HG03520 (cell line): Measurements from ENCODE around the gene VSIG4.
"Not testable (repeated sequence)": the region's sequence is repeated elsewhere in the genome, so short reads cannot be mapped to it uniquely, and the experiment has no call there.

Experiments
- ATAC-seq: cut with Tn5 transposase; IDR thresholded peaks from one replicate; pipeline ENCODE4 v1.9.1; 2021; ENCODE audit warnings: mild to moderate bottlenecking, moderate library complexity; ENCODE audit not compliant: unreplicated experiment

Gene VSIG4

GRCh38 chrX:65985922-65986588, 53.8 kb downstream of the VSIG4 start:
- ATAC-seq = peak; percentile 65

GRCh38 chrX:65985211-65985610, 54.7 kb downstream of the VSIG4 start:
- ATAC-seq = no peak

- ATAC-seq = not testable (repeated sequence)
Observed at GRCh38 chrX:65977161-65977560, 62.7 kb downstream of the VSIG4 start.

GRCh38 chrX:65976161-65976560, 63.7 kb downstream of the VSIG4 start:
- no peak for ATAC-seq

GRCh38 chrX:65975161-65975751, 64.6 kb downstream of the VSIG4 start:
- ATAC-seq = not testable (repeated sequence)
